HG02938 (cell line): ENCODE measurements around the gene S100A10.

Experiments used
- ATAC-seq: cut with Tn5 transposase; IDR thresholded peaks from one replicate; pipeline ENCODE4 v1.9.1; 2021; ENCODE audit warnings: mild to moderate bottlenecking, moderate library complexity; ENCODE audit not compliant: unreplicated experiment

Gene S100A10

GRCh38 chr1:151966061-151966460, 27.6 kb downstream of the S100A10 start:
- no peak for ATAC-seq

GRCh38 chr1:151964510-151964909, 29.1 kb downstream of the S100A10 start:
- ATAC-seq, result no peak

- ATAC-seq, result no peak
Measured at GRCh38 chr1:151963288-151963687, 30.4 kb downstream of the S100A10 start.

GRCh38 chr1:151961833-151962232, 31.8 kb downstream of the S100A10 start:
- no peak for ATAC-seq

- no peak for ATAC-seq
Measured at GRCh38 chr1:151960780-151961513, 32.7 kb downstream of the S100A10 start.

GRCh38 chr1:151958959-151959358, 34.7 kb downstream of the S100A10 start:
- ATAC-seq, result no peak

GRCh38 chr1:151956957-151957497, 36.6 kb downstream of the S100A10 start:
- no peak for ATAC-seq

- ATAC-seq, result no peak
Measured at GRCh38 chr1:151953409-151954094, 40.1 kb downstream of the S100A10 start.

GRCh38 chr1:151952811-151953210, 40.8 kb downstream of the S100A10 start:
- no peak for ATAC-seq

GRCh38 chr1:151949371-151950193, 44.1 kb downstream of the S100A10 start:
- no peak for ATAC-seq

- ATAC-seq, result no peak
Measured at GRCh38 chr1:151948506-151948905, 45.2 kb downstream of the S100A10 start.

GRCh38 chr1:151947140-151947539, 46.5 kb downstream of the S100A10 start:
- ATAC-seq, result no peak

- peak; percentile 47 for ATAC-seq
Measured at GRCh38 chr1:151945725-151946722, 47.6 kb downstream of the S100A10 start.

GRCh38 chr1:151944857-151945575, 48.6 kb downstream of the S100A10 start:
- no peak for ATAC-seq

- no peak for ATAC-seq
Measured at GRCh38 chr1:151944126-151944856, 49.4 kb downstream of the S100A10 start.

- ATAC-seq, result no peak
Measured at GRCh38 chr1:151943591-151943990, 50.1 kb downstream of the S100A10 start.

- no peak for ATAC-seq
Measured at GRCh38 chr1:151942882-151943281, 50.8 kb downstream of the S100A10 start.

- ATAC-seq, result no peak
Measured at GRCh38 chr1:151940541-151940940, 53.1 kb downstream of the S100A10 start.

- ATAC-seq, result no peak
Measured at GRCh38 chr1:151939779-151940178, 53.9 kb downstream of the S100A10 start.
